HepG2 (cell line): Measurements from ENCODE around the gene TUBA4A. TPM values are rescaled to one million over a fixed set of nuclear protein-coding genes. Genes with fewer than 3 reads are reported as not detected.

Experiments used
- AGO1 ChIP-seq: fragments of 200-400 bp; formaldehyde crosslinking; IDR thresholded peaks from 2 replicates; pipeline ENCODE4 v1.6.1; 2017; ENCODE audit warnings: mild to moderate bottlenecking, low read depth, low read length, moderate library complexity; ENCODE audit not compliant: poor library complexity, severe bottlenecking
- CBX2 ChIP-seq, 2 experiments: fragments of 200-600 bp in 1 of 2; sonication (generic); formaldehyde crosslinking in 1 of 2; IDR thresholded peaks; 2 replicates each; pipeline versions ENCODE4 v1.7.0 to v1.8.1; 2018 to 2022; ENCODE audit warnings: low read depth in 2 of 2, low read length in 1 of 2, mild to moderate bottlenecking in 1 of 2, missing genetic modification reagents in 1 of 2
- FOXA3 ChIP-seq: IDR thresholded peaks from 2 replicates; pipeline ENCODE4 v1.6.1; 2016; ENCODE audit warnings: missing genetic modification reagents, missing compliant biosample characterization
- HDAC6 ChIP-seq: fragments of 200-600 bp; sonication (generic); IDR thresholded peaks from 2 replicates; pipeline ENCODE4 v1.7.0; 2017; ENCODE audit warnings: mild to moderate bottlenecking, antibody characterized with exemption, low read length, low read depth
- HMGXB3 ChIP-seq: sonication (generic); formaldehyde crosslinking; IDR thresholded peaks from 2 replicates; pipeline ENCODE4 v1.4.0; 2020; ENCODE audit warnings: missing genetic modification reagents, borderline replicate concordance
- IKZF4 ChIP-seq: sonication (generic); formaldehyde crosslinking; IDR thresholded peaks from 2 replicates; pipeline ENCODE4 v1.5.1; 2020; ENCODE audit warnings: borderline replicate concordance, mild to moderate bottlenecking, low read depth, missing genetic modification reagents; ENCODE audit errors: not compliant biosample characterization
- KLF6 ChIP-seq: IDR thresholded peaks from 2 replicates; pipeline ENCODE4 v1.8.0; 2016; ENCODE audit warnings: missing biosample characterization, missing genetic modification reagents
- NFATC3 ChIP-seq: sonication (generic); formaldehyde crosslinking; IDR thresholded peaks from 2 replicates; pipeline ENCODE4 v1.5.1; 2020; ENCODE audit warnings: mild to moderate bottlenecking, missing genetic modification reagents
- NR3C1 ChIP-seq: sonication (generic); formaldehyde crosslinking; IDR thresholded peaks from 2 replicates; pipeline ENCODE4 v1.4.0; 2020; ENCODE audit warnings: missing genetic modification reagents
- PHF5A ChIP-seq: IDR thresholded peaks from one replicate; pipeline ENCODE4 v1.6.1; 2018; ENCODE audit warnings: low read depth, missing genetic modification reagents; ENCODE audit not compliant: unreplicated experiment
- RFXAP ChIP-seq: sonication (generic); formaldehyde crosslinking; IDR thresholded peaks from 2 replicates; pipeline ENCODE4 v1.4.0; 2020; ENCODE audit warnings: missing genetic modification reagents, borderline replicate concordance
- ZEB1 ChIP-seq: IDR thresholded peaks from 2 replicates; pipeline ENCODE4 v1.6.1; 2012; ENCODE audit warnings: mild to moderate bottlenecking, low read depth, inconsistent platforms; ENCODE audit not compliant: insufficient replicate concordance
- ZMYM2 ChIP-seq: sonication (generic); formaldehyde crosslinking; IDR thresholded peaks from 2 replicates; pipeline ENCODE4 v1.8.0; 2022; ENCODE audit warnings: mild to moderate bottlenecking, missing genetic modification reagents
- ZNF101 ChIP-seq: sonication (generic); formaldehyde crosslinking; IDR thresholded peaks from 2 replicates; pipeline ENCODE4 v1.4.0; 2020; ENCODE audit warnings: mild to moderate bottlenecking, low read depth, missing genetic modification reagents, borderline replicate concordance
- ZNF33A ChIP-seq: sonication (generic); formaldehyde crosslinking; IDR thresholded peaks from 2 replicates; pipeline ENCODE4 v1.5.1; 2020; ENCODE audit warnings: missing genetic modification reagents, mild to moderate bottlenecking, moderate library complexity, borderline replicate concordance
- ZNF446 ChIP-seq: sonication (generic); formaldehyde crosslinking; IDR thresholded peaks from 2 replicates; pipeline ENCODE4 v1.5.0; 2020; ENCODE audit warnings: mild to moderate bottlenecking, missing genetic modification reagents
- ZNF530 ChIP-seq: sonication (generic); formaldehyde crosslinking; IDR thresholded peaks from 2 replicates; pipeline ENCODE4 v1.5.0; 2020; ENCODE audit warnings: low read depth, mild to moderate bottlenecking, missing genetic modification reagents
- ZNF605 ChIP-seq: sonication (generic); formaldehyde crosslinking; IDR thresholded peaks from 2 replicates; pipeline ENCODE4 v1.8.0; 2022; ENCODE audit warnings: mild to moderate bottlenecking, missing genetic modification reagents
- polyA plus RNA-seq, 8 experiments: library from polyadenylated mRNA; depleted of rRNA in 3 of 8; stranded (reverse) in 7 of 8; unstranded in 1 of 8; fragments of >200 nt; fragmentation: Illumina TruSeq in 4 of 8; extraction: Trizol in 4 of 8; gene quantifications; 2 replicates each; pipeline versions ENCODE4 v1.2.1 to v1.2.3, GENCODE V29; 2011 to 2016; ENCODE audit warnings: low read depth in 4 of 8, missing spikeins in 1 of 8, mixed read lengths in 1 of 8; ENCODE audit not compliant: insufficient read depth in 1 of 8
- total RNA-seq, 5 experiments: library from RNA; depleted of rRNA; stranded (reverse); fragments of >200 nt; fragmentation: Illumina TruSeq; extraction: Trizol; gene quantifications; 2 replicates each; pipeline ENCODE4 v1.2.3, GENCODE V29; 2016; ENCODE audit warnings: low read depth in 1 of 5
- TF ChIP-seq, protein P1 (sequence below): sonication (generic); formaldehyde crosslinking; IDR thresholded peaks from 2 replicates; pipeline ENCODE4 v1.8.1; 2023; ENCODE audit warnings: mild to moderate bottlenecking, inconsistent platforms, moderate library complexity, missing genetic modification reagents, borderline replicate concordance
- TF ChIP-seq, protein P2 (sequence below): sonication (generic); formaldehyde crosslinking; IDR thresholded peaks from 2 replicates; pipeline ENCODE4 v1.8.1; 2023; ENCODE audit warnings: mild to moderate bottlenecking, moderate library complexity, missing genetic modification reagents

Gene TUBA4A
- total and polyA plus RNA-seq, 2 of the 13 experiments (the other 11 are each of a cell fraction or from before 2014, with no cell fraction given), result 1.3 to 12.7 TPM

DNA sequence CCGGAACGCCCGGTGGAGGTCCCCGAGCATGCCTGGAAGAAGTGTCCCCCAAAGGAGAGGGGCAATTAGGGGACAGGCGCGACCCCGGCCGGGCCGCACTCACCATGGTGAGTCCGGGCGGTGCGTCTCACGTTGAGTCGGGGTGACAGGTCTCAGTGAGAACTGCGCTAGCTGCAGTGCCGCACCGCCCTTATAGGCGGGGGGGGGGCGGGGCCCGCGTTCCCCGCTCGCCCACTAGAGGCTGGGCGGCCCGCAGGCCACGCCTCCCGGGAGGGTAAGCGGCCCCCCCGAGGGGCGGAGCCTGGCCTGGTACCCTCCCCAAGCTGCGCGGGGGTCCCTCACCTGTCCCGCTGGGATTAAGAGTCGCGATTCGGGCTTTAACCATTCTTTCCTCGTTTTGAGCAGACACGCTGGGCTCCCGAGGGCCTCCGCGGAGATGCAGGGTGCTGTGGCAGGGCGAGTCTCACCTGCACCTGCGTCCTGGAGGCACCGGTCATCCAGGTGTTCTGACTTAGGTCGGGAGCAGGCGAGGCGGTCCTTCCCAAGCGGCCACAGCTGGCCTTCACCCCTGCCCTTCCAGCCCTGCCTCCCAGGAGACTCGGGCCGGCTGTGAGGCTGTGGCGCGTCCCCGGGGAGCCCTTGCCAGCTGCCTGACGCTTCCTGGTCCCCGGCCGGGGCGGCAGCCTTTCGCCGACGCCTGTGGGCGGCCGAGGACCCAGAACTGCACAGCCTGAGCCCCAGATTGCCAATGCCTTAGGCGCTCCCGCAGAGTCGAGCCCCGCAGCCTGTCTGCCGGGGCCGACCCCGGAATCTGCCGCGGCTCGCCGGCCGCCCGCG lies at the start of gene TUBA4A (continued):
- TF ChIP-seq NR3C1 (no peak), ZEB1 (peak; percentile 98), RFXAP (CRISPR knock-in tag) (peak; percentile 84), KLF6 (CRISPR knock-in tag) (peak; percentile 30; the same call in 1 of the 2 replicates), ZNF605 (peak; percentile 90), ZNF101 (CRISPR knock-in tag) (no peak), ZNF530 (no peak), HMGXB3 (CRISPR knock-in tag) (no peak), ZNF33A (CRISPR knock-in tag) (no peak), HDAC6 (no peak), ZNF446 (CRISPR knock-in tag) (no peak), AGO1 (no peak), ZMYM2 (CRISPR knock-in tag) (0 out of 2 replicates have a peak, but pooled peaks have one; percentile 46), CBX2 (IDR thresholded peaks at IDR 0.05; ENCODE audit: low read depth, low read length) (no peak), CBX2 (CRISPR knock-in tag; IDR thresholded peaks at IDR 0.05; ENCODE audit: low read depth) (no peak), PHF5A (CRISPR knock-in tag) (no peak), IKZF4 (peak; percentile 95), NFATC3 (CRISPR knock-in tag) (peak; percentile 56; the same call in 1 of the 2 replicates), FOXA3 (CRISPR knock-in tag) (no peak)
- TF ChIP-seq, protein P1, sequence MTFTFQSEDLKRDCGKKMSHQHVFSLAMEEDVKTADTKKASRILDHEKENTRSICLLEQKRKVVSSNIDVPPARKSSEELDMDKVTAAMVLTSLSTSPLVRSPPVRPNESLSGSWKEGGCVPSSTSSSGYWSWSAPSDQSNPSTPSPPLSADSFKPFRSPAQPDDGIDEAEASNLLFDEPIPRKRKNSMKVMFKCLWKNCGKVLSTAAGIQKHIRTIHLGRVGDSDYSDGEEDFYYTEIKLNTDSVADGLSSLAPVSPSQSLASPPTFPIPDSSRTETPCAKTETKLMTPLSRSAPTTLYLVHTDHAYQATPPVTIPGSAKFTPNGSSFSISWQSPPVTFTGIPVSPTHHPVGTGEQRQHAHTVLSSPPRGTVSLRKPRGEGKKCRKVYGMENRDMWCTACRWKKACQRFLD (CRISPR knock-in tag), result peak; percentile 70; the same call in 1 of the 2 replicates
- TF ChIP-seq, protein P2, sequence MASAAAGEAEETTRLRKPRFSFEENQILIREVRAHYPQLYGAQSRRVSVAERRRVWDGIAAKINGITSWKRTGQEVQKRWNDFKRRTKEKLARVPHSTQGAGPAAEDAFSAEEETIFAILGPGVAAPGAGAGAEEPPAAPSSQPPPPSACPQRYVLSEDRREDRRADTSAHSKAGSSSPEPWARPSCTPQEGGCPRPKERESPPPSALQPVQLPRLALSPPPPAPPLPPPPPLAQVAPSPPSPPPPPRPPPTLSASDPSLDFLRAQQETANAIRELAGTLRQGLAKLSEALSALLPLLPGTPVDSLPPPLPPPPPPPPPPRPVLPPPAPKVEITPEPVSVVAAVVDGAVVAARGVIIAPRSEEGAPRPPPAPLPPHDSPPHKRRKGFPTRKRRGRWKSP (CRISPR knock-in tag), result no peak
